K562 (cell line): Measurements from ENCODE around the gene ATP1A2. TPM values are rescaled to one million over a fixed set of nuclear protein-coding genes. Genes with fewer than 3 reads are reported as not detected.

ENCODE experiments used
- ATAC-seq: fragments of 200-7000 bp; cut with Tn5 transposase; 3 replicates; pipeline ENCODE4 v1.9.1; 2020; ENCODE audit warnings: moderate library complexity
- BruUV-seq: library from RNA; stranded (reverse); fragments of 400-500 nt; replicated peaks from 2 replicates; lab custom pipeline; 2021; lab: Mats Ljungman, UMichigan
- CTCF ChIA-PET: fragments of 300-600 bp; formaldehyde crosslinking; extraction: SDS; loops from one replicate; lab custom pipeline; 2021; ENCODE audit warnings: low intra/inter-chr PET ratio; lab: Yijun Ruan, JAX
- POLR2A ChIA-PET: fragments of 300-600, 350-650 bp; sonication (Branson Sonifier 250); formaldehyde crosslinking; extraction: SDS; loops from one replicate; lab custom pipeline; 2021; ENCODE audit warnings: antibody characterized with exemption, inconsistent platforms; lab: Yijun Ruan, JAX
- DNase-seq, 4 experiments: peaks; one replicate each; pipeline versions ENCODE4 v3.0.0 to v3.0.0-alpha.2; 2011 to 2018; ENCODE audit warnings: low spot score in 3 of 4, mixed read lengths in 3 of 4; ENCODE audit errors: extremely low read depth in 1 of 4
- FAIRE-seq: peaks from 2 replicates; lab custom pipeline; 2011; peaks lifted over from hg19 to GRCh38; lab: Jason Lieb, UNC
- H2AFZ ChIP-seq: 2 replicates; pipeline ENCODE4 v1.6.0; 2011; ENCODE audit warnings: low read depth, low read length, control low read depth, inconsistent platforms
- H3K27ac ChIP-seq: fragments of 200-600 bp; 3 replicates; pipeline ENCODE4 v1.8.0; 2011; ENCODE audit warnings: low read depth, mild to moderate bottlenecking, control low read depth, inconsistent platforms, low read length, moderate library complexity, mixed read lengths; ENCODE audit errors: extremely low read depth
- H3K27me3 ChIP-seq, 2 experiments: fragments of 300-600 bp in 1 of 2; 2 replicates in 1 of 2; 3 replicates in 1 of 2; pipeline versions ENCODE4 v1.6.0 to v1.8.0; 2011; ENCODE audit warnings: inconsistent platforms in 2 of 2, low read length in 2 of 2, mild to moderate bottlenecking in 1 of 2, mixed read lengths in 1 of 2, moderate library complexity in 1 of 2; ENCODE audit not compliant: control insufficient read depth in 2 of 2, insufficient read depth in 2 of 2
- H3K36me3 ChIP-seq: fragments of 300-600 bp; 3 replicates; pipeline ENCODE4 v1.8.0; 2011; ENCODE audit warnings: mild to moderate bottlenecking, low read length, inconsistent platforms; ENCODE audit not compliant: control insufficient read depth, insufficient read depth
- H3K4me1 ChIP-seq, 2 experiments: fragments of 200-600 bp in 1 of 2; replicated peaks in 1 of 2; 2 replicates in 1 of 2; 3 replicates in 1 of 2; pipeline versions ENCODE4 v1.5.1 to v1.8.0; 2011; ENCODE audit warnings: inconsistent platforms in 2 of 2, low read length in 2 of 2, mild to moderate bottlenecking in 1 of 2, mixed read lengths in 1 of 2, moderate library complexity in 1 of 2; ENCODE audit not compliant: control insufficient read depth in 2 of 2, insufficient read depth in 2 of 2
- H3K4me2 ChIP-seq: 2 replicates; pipeline ENCODE4 v1.6.1; 2011; ENCODE audit warnings: low read length, control low read depth, inconsistent platforms, mixed read lengths; ENCODE audit not compliant: insufficient read depth
- H3K4me3 ChIP-seq: fragments of 200-600 bp; sonication (generic), shearing (Covaris generic); 2 replicates; pipeline ENCODE4 v1.5.1; 2016; ENCODE audit warnings: control low read depth, inconsistent platforms
- H3K79me2 ChIP-seq: fragments of 200-600 bp; 3 replicates; pipeline ENCODE4 v1.8.0; 2011; ENCODE audit warnings: low read length, inconsistent platforms; ENCODE audit not compliant: control insufficient read depth, insufficient read depth
- H3K9ac ChIP-seq, 2 experiments: 2 replicates each; pipeline versions ENCODE4 v1.6.0 to v1.6.1; 2011; ENCODE audit warnings: low read depth in 2 of 2, low read length in 2 of 2, control low read depth in 1 of 2, inconsistent platforms in 1 of 2, mild to moderate bottlenecking in 1 of 2, mixed read lengths in 1 of 2; ENCODE audit not compliant: insufficient read depth in 1 of 2
- H3K9me1 ChIP-seq: one replicate; pipeline ENCODE4 v1.6.0; 2011; ENCODE audit warnings: inconsistent platforms, mild to moderate bottlenecking, low read length, moderate library complexity; ENCODE audit not compliant: control insufficient read depth, insufficient read depth
- H3K9me3 ChIP-seq: replicated peaks from 2 replicates; pipeline ENCODE4 v1.5.1; 2011; ENCODE audit warnings: low read depth, low read length, inconsistent platforms; ENCODE audit not compliant: control insufficient read depth, insufficient read depth
- H4K20me1 ChIP-seq: replicated peaks from 2 replicates; pipeline ENCODE4 v1.6.1; 2011; ENCODE audit warnings: low read length, inconsistent platforms, mixed read lengths; ENCODE audit not compliant: control insufficient read depth, insufficient read depth
- GATA2 ChIP-seq: sonication (generic); formaldehyde crosslinking; IDR thresholded peaks from 2 replicates; pipeline ENCODE4 v1.4.0; 2020; ENCODE audit warnings: mild to moderate bottlenecking, missing genetic modification reagents
- WGBS: fragments of 100-300 bp; shearing (Covaris generic); methylation state at CpG from one replicate; pipeline ENCODE4 v1.1.6; 2016; ENCODE audit warnings: low coverage, mixed read lengths; ENCODE audit not compliant: insufficient coverage; ENCODE audit errors: missing lambda C conversion rate; 5-methylcytosine and 5-hydroxymethylcytosine counted together
- in situ Hi-C: fragments of 300-500 bp; cut with MboI; formaldehyde crosslinking; loops from 4 replicates; pipeline ENCODE4 v1.15.0; 2018; ENCODE audit warnings: inconsistent platforms, mixed read lengths
- intact Hi-C: fragments of 100-400 bp; cut with micrococcal nuclease; formaldehyde crosslinking; loops from 2 replicates; pipeline ENCODE4 v1.14.2; 2022
- polyA plus RNA-seq, 8 experiments: library from polyadenylated mRNA; depleted of rRNA in 4 of 8; stranded (reverse) in 5 of 8; unstranded in 3 of 8; fragments of >200 nt; fragmentation: Nextera tagmentation in 2 of 8; fragmentation: Illumina TruSeq in 1 of 8; extraction: Ambion mirVana in 2 of 8; extraction: Trizol in 1 of 8; gene quantifications; 2 replicates each; pipeline versions ENCODE4 v1.2.1 to v1.2.3, GENCODE V29; 2011 to 2014; ENCODE audit warnings: inconsistent platforms in 1 of 8, missing spikeins in 1 of 8
- total RNA-seq, 7 experiments: library from RNA; depleted of rRNA in 6 of 7; stranded (reverse); fragments of >200 nt in 6 of 7; fragmentation: Illumina TruSeq in 2 of 7; extraction: Trizol in 2 of 7; gene quantifications; 2 replicates each; pipeline versions ENCODE4 v1.2.1 to v1.2.3, GENCODE V29; 2011 to 2021; ENCODE audit warnings: low replicate concordance in 1 of 7
- TF ChIP-seq, protein P1 (sequence below): fragments of 450-650 bp; formaldehyde crosslinking; IDR thresholded peaks from 2 replicates; pipeline ENCODE4 v1.4.0; 2020; ENCODE audit warnings: mild to moderate bottlenecking, mixed read lengths

Gene ATP1A2
- total and polyA plus RNA-seq, 9 of the 15 experiments (the other 6 are each of a cell fraction or from before 2014, with no cell fraction given), result 0.04 to 0.11 (median 0.09) TPM; not detected in 6

DNA sequence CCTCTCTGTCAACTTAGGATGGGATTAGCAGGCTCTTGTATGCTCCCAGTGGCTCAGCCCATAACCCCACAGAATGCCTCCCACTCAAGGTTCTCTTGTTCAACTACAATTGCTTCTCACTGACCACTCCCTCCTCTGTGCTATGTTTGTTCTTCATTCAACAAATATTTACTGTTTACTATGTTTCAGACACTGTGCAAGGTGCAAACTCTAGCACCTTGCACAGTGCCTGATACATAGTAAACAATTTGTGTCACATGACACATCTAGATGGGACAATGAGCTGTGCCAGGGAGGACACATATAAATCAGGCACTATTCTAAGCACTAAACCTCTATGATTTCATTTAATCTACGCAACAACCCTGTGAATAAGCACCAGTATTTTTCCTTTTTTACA, 15.4 kb downstream of the ATP1A2 start:
- Histone ChIP-seq H3K9me3 (no peaks in the 10 kb centered on the region), H3K9ac (no peak overlapping the region), H3K27me3 (peaks cover 29 to 72% of the 10 kb centered on the region in 2 experiments; a peak in 4 of 5 replicates), H3K27ac (no peak overlapping the region), H2AFZ (no peak overlapping the region), H3K9me1 (no peaks in the 10 kb centered on the region), H3K36me3 (no peaks in the 10 kb centered on the region), H3K4me1 (no peaks in the 10 kb centered on the region; a peak in 1 of 5 replicates), H3K4me3 (no peak overlapping the region), H4K20me1 (no peaks in the 10 kb centered on the region; the same call in 1 of the 2 replicates), H3K4me2 (no peak overlapping the region), H3K79me2 (no peaks in the 10 kb centered on the region)
- BruUV-seq, result no TSS peak
- POLR2A ChIA-PET, result no interaction called here
- FAIRE-seq (no peak), DNase-seq (no peak), ATAC-seq (no peak)
- intact Hi-C loops (no loop called here), in situ Hi-C loops (no loop called here)
- TF ChIP-seq, protein P1, sequence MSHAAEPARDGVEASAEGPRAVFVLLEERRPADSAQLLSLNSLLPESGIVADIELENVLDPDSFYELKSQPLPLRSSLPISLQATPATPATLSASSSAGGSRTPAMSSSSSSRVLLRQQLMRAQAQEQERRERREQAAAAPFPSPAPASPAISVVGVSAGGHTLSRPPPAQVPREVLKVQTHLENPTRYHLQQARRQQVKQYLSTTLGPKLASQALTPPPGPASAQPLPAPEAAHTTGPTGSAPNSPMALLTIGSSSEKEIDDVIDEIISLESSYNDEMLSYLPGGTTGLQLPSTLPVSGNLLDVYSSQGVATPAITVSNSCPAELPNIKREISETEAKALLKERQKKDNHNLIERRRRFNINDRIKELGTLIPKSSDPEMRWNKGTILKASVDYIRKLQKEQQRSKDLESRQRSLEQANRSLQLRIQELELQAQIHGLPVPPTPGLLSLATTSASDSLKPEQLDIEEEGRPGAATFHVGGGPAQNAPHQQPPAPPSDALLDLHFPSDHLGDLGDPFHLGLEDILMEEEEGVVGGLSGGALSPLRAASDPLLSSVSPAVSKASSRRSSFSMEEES (CRISPR knock-in tag), result peak; percentile 70
- no peak for TF ChIP-seq GATA2
- CTCF ChIA-PET, result no interaction called here
- 10% methylated on average over 1 of the region's 1 CpG for WGBS
